HG03025 (cell line): ENCODE data around the gene CPXM1.
"Not testable (repeated sequence)": the region's sequence is repeated elsewhere in the genome, so short reads cannot be mapped to it uniquely, and the experiment has no call there.

Source experiments
- ATAC-seq: cut with Tn5 transposase; IDR thresholded peaks from one replicate; pipeline ENCODE4 v1.9.1; 2021; ENCODE audit warnings: mild to moderate bottlenecking, moderate library complexity; ENCODE audit not compliant: unreplicated experiment, low FRiP score

The CPXM1 gene

GRCh38 chr20:2770091-2770490 is 30.3 kb downstream of the CPXM1 start:
- not testable (repeated sequence) for ATAC-seq

- no peak for ATAC-seq
Observed at GRCh38 chr20:2768632-2769015, 31.8 kb downstream of the CPXM1 start.

- no peak for ATAC-seq
Observed at GRCh38 chr20:2767768-2768631, 32.4 kb downstream of the CPXM1 start.

- no peak for ATAC-seq
Observed at GRCh38 chr20:2763186-2763585, 37.2 kb downstream of the CPXM1 start.

- no peak for ATAC-seq
Observed at GRCh38 chr20:2762578-2763131, 37.8 kb downstream of the CPXM1 start.

- no peak for ATAC-seq
Observed at GRCh38 chr20:2761885-2762284, 38.5 kb downstream of the CPXM1 start.

- no peak for ATAC-seq
Observed at GRCh38 chr20:2760952-2761305, 39.5 kb downstream of the CPXM1 start.

GRCh38 chr20:2760297-2760951 is 40.0 kb downstream of the CPXM1 start:
- ATAC-seq, result no peak

GRCh38 chr20:2759603-2760296 is 40.7 kb downstream of the CPXM1 start:
- no peak for ATAC-seq

GRCh38 chr20:2759143-2759542 is 41.3 kb downstream of the CPXM1 start:
- no peak for ATAC-seq

- ATAC-seq, result no peak
Observed at GRCh38 chr20:2757969-2758368, 42.5 kb downstream of the CPXM1 start.

GRCh38 chr20:2757001-2757400 is 43.4 kb downstream of the CPXM1 start:
- ATAC-seq, result no peak

GRCh38 chr20:2756056-2756611 is 44.3 kb downstream of the CPXM1 start:
- no peak for ATAC-seq

- ATAC-seq, result no peak
Observed at GRCh38 chr20:2755451-2756055, 44.9 kb downstream of the CPXM1 start.

GRCh38 chr20:2754424-2754823 is 46.0 kb downstream of the CPXM1 start:
- no peak for ATAC-seq

GRCh38 chr20:2753461-2754040 is 46.9 kb downstream of the CPXM1 start:
- no peak for ATAC-seq

GRCh38 chr20:2752567-2753460 is 47.6 kb downstream of the CPXM1 start:
- no peak for ATAC-seq

GRCh38 chr20:2751878-2752566 is 48.4 kb downstream of the CPXM1 start:
- no peak for ATAC-seq
